NCI-H1092 treated with DMSO at 0.1 percent for 48 hours (cell line): ENCODE measurements around the gene MRPL11.
A peak's percentile ranks its signal among the peaks of the same experiment; 100 is the strongest.
"Not testable (repeated sequence)": the region's sequence is repeated elsewhere in the genome, so short reads cannot be mapped to it uniquely, and the experiment has no call there.

Experiments
- DNase-seq: peaks from one replicate; lab custom pipeline; 2025; lab: John Stamatoyannopoulos, UW

Gene MRPL11

GRCh38 chr11:66467034-66467659 is 28.5 kb upstream of the MRPL11 start:
- DNase-seq = peak; percentile 59

GRCh38 chr11:66466225-66467033 is 27.8 kb upstream of the MRPL11 start, which contains the start of gene PELI3:
PELI3 (plus strand) TSS chr11:66466905; CDS start chr11:66468129, 1,224 bp downstream.
- peak; percentile 92 for DNase-seq

DNA sequence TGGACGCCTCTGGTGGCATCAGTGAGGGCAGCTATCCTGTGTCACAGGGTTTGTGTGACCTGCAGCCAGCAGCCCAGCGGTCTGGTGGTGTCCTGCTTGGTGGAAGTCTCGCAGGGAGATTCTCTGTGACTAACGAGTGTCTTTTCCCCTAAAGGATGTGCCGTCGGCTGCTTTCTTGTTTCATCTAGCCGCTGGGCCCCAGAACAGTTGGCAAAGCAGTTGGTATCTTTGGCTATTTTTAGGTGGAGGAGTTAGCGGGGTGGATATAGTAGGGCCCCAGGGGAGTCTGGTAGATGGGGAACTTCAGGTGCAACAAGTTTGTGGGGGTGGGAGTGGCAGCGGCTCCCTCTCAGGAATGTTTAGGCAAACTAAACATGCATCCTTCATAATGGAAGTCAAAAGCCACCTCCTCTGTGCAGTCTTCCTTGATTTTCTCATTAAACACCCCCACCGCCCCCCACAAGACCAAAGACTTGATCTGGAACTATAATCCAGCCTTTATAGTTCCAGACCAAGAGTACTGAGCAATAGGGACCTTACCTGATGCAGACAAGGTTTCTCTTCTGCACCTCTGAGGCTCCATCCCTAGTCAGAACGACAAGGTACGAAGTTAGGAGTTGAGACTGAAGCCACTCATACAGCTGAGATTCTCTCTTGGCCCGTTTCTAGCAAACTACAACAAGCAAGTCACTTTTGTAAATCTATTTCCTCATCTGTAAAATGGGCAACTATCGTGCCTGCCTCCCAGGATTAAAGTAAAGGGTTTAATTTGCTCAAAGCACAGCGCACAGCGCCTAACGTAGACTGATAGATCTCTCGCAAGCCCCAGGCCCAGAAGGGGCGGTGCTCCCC is 27.0 kb upstream of the MRPL11 start:
- no peak for DNase-seq

DNA sequence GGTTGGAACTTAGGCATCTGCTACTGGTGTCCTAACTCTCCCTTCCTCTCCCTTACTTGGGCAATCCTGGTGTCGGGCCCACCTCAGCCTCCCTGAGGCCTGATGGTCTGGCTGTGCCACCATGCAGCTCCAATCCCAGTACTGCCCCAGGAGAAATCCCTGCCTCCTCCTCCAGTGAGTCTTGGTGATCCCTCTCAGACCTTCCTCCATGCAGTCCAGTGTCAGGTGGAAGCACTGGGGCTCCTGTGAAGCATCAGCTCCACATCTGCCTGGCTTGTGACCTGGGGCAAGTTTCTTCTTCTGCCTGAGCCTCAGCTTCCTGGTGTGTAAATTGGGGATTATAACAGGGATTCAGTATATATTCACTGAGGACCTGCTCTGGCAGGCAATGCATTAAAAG is 26.3 kb upstream of the MRPL11 start:
- no peak for DNase-seq

- DNase-seq = not testable (repeated sequence)
These were observed 25.5 kb upstream of the MRPL11 start for GRCh38 chr11:66464116-66464515.

GRCh38 chr11:66462911-66463310 is 24.3 kb upstream of the MRPL11 start:
- no peak for DNase-seq

- no peak for DNase-seq
These were observed 23.4 kb upstream of the MRPL11 start for GRCh38 chr11:66462010-66462409.

GRCh38 chr11:66459138-66459778 is 20.6 kb upstream of the MRPL11 start:
- DNase-seq = no peak

DNA sequence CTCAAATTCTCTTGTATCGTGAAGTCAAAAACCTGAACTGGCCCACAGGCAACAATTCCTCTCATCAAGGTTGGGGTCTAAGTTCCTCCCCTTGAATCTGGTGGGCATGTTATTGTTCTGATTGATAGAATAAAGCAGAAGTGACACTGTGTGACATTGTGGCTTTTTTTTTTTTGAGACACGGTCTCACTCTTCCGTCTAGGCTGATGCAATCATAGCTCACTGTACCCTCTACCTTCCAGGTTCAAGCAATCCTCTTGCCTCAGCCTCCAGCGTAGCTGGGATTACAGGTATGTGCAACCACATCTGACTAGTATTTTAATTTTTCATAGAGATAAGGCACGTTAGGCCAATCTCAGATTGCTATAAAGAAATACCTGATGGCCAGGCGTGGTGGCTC is 19.2 kb upstream of the MRPL11 start:
- DNase-seq = no peak

GRCh38 chr11:66454828-66455227 is 16.2 kb upstream of the MRPL11 start:
- DNase-seq = no peak

DNA sequence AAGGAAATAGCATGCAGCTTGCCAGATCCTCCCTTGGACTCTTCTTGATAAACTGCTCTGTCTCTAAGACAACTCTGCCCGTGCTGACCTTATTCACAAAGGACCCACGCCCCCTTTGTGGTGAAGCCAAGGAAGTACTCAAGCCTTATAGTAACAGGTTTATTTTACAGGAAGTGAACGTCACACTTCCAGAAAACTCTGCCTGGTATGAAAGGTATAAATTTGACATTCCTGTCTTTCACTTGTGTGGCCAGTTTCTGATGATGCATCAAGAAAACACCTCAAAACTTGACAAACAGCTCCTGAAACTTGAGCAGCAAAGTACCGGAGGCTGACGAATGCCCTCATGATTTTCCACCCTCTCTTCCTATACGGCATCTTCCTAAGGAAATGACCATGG is 15.6 kb upstream of the MRPL11 start:
- no peak for DNase-seq

- DNase-seq = no peak
These were observed 13.0 kb upstream of the MRPL11 start for GRCh38 chr11:66451663-66452062.

GRCh38 chr11:66450560-66450959 is 11.9 kb upstream of the MRPL11 start:
- no peak for DNase-seq

DNA sequence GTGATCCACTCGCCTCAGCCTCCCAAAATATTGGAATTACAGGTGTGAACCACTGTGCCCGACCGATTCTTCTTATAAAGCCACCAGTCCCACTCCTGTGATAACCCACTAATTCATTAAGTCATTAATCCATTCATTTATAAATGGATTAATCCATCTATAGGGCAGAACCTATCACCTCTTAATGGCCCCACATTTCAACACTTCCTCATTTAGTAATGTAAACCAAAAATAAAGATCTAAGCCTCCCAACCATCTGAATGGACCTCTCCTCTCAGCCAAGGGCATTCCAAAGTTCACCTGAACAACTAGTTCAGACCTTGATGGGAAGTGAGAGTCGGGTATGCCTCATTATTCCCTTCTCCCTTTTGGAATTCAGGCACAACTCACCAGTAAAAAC is 9.9 kb upstream of the MRPL11 start:
- no peak for DNase-seq

GRCh38 chr11:66447012-66447411 is 8.4 kb upstream of the MRPL11 start:
- no peak for DNase-seq

DNA sequence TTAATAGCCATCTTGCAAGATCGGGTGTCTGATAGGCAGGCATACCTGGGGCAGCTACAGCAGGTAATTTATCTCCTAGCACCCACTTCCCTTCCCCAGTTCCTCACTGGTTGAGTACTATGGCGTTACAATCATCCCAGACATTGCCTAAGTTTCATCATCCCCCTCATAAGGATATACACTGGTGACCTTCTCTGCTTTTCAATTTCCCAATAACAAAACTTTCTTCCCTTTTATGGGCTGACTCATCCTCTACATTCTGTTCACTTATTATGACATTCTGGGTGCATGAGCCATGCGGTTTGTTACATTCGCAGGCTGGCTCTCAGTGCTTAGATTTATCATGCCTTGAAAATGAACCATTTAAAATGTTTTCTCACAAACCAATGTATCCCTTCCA is 5.0 kb upstream of the MRPL11 start:
- no peak for DNase-seq

DNA sequence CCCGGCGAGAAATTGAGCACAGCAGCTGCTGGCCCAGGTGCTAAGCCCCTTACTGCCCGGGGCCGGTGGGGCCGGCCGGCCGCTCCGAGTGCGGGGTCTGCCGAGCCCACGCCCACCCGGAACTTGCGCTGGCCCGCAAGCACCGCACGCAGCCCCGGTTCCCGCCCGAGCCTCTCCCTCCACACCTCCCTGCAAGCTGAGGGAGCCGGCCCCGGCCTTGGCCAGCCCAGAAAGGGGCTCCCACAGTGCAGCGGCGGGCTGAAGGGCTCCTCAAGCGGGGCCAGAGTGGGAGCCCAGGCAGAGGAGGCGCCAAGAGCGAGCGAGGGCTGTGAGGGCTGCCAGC is 2.3 kb upstream of the MRPL11 start:
- not testable (repeated sequence) for DNase-seq

GRCh38 chr11:66440101-66440939 is 1.7 kb upstream of the MRPL11 start:
- DNase-seq = not testable (repeated sequence)

DNA sequence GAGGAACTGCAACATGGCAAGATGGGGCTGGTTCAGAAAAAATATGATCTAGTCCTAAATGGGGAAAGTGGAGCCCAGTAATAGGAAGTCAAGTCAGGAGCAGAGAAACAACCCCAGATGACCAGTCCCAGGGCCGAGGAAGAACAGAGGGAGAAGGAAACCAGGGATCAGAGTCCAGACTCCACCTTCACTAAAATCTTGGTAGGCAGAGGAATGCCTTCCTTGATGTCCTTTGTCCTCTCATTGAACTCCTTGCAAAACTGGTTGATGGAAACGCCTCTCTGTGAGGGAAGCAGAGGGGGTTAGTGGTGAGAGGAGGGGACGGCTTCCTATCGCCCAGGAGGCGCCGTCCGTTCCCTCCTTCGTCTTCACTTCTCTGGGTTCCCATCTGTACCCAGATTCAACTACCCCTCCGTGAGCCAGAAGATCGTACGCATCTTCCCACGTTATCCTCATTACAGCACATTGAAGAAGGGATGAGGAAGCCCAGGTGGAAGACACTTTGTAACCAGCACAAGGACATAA is 607 bp downstream of the MRPL11 start:
- DNase-seq = no peak

- no peak for DNase-seq
These were observed 6.1 kb downstream of the MRPL11 start for GRCh38 chr11:66432597-66432996.

DNA sequence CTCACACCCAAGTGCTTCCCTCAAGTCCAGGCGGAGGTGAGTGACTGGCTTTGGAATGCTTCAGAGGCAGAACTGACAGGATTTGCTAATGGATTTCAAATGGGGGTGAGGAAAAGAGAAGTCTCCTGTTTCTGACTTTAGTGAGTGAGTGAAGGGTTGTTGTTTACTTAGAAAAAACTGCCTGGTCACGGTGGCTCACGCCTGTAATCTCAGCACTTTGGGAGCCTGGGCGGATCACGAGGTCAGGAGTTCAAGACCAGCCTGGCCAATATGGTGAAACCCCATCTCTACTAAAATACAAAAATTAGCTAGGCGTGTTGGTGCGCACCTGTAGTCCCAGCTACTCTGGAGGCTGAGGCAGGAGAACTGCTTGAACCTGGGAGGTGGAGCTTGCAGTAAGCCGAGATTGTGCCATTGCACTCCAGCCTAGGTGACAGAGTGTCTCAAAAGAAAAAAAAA is 6.7 kb downstream of the MRPL11 start:
- DNase-seq = not testable (repeated sequence)
